NCI-H187 treated with DMSO at 0.1 percent for 48 hours (cell line): ENCODE results near the gene NR5A2.

Experiments used
- DNase-seq: peaks from one replicate; lab custom pipeline; 2025; lab: John Stamatoyannopoulos, UW

The NR5A2 gene

DNA sequence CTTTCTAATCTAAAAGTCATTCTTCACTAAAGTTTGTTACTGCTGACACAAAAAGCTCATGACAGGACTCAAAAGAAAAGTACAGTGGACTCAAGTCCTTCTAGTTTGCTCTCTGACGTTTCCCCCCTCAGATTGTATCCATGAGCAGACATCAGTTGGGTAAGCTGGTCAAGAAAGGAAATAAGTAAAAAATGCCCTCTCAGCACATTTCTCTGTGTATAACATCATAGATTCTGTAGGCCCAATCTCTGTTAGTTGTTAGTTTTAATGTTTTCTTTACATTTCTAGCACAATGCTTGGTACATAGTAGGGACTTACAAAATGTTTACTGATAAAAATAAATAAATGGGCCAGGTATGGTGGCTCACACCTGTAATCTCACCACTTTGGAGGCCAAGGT, 96.8 kb downstream of the NR5A2 start:
- no peak for DNase-seq

DNA sequence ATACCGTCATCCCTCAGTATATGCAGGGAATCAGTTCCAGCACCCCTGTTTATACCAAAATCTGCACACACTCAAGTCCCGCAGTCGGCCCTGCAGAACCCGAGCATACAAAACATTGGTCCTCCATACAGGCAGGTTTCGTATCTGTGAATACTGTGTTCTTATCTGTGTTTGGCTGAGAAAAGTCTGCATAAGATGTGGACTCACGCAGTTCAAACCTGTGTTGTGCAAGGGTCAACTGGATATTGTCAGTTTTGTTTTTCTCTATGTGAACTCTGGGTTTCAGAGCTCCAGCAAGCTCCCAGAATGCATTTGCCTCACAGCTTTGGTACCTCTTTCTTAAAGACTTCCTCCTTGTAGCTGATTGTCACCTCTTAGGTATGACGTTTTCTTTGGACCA, 100.6 kb downstream of the NR5A2 start:
- no peak for DNase-seq

DNA sequence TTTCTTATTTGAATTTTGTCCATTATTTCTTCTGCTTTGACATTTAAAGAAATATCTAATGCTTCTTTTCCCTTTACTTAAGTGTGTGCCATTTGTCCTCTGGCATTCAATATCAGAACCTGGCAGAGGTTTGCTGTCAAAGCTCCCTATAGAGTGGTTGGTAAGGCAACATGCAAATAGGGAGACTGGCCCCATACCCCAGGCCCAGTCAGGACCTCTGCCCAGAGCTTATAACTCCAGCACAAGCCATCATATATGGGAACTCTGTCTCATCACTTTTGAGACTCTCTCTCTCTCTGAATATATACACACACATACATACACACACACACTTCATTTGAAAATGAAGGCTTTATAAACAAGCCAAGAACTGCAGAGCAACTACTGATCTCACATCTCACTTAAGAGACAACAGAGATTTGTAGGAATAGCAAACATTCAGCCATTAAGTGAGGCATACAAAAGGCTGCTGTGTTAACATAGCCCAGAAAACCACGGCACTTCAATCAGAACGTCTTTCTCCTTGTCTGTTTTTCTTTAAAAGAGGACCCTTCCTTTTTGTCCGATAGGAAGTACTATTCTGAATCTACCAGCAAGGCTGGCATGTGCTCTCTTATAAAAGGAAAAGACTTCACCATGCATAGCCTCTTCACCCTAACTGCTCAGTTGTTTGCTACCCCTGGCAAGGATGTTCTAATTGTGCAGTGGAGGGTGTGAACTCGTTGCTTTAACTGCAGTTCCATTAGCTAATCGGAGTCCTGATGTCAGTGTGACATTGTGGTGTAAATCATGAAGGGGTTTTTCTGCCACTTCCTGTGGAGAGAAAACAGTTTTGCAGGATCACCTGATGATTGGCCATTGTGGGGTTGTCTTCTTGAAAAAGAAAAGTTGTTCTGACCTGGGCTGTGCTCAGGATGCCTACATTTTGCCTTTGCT, 101.7 kb downstream of the NR5A2 start:
- no peak for DNase-seq

DNA sequence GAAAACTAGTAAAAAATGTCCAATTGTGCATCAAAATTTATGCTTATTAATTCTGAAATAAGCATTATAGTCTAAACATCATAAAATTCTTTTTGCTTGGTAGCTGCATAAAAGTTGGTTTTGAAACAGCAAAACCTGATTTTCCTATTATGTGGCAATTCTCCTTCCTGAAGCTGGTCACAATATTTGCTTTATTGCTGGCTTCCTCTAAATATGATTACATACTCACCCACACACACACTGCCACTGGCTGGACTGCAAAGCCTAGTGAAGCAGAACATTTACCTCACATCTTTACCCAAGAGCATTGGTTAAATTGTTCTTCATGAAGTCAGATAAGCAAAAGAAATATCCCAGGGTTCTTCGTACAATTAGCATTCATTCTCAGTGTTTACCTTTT, 103.0 kb downstream of the NR5A2 start:
- no peak for DNase-seq

DNA sequence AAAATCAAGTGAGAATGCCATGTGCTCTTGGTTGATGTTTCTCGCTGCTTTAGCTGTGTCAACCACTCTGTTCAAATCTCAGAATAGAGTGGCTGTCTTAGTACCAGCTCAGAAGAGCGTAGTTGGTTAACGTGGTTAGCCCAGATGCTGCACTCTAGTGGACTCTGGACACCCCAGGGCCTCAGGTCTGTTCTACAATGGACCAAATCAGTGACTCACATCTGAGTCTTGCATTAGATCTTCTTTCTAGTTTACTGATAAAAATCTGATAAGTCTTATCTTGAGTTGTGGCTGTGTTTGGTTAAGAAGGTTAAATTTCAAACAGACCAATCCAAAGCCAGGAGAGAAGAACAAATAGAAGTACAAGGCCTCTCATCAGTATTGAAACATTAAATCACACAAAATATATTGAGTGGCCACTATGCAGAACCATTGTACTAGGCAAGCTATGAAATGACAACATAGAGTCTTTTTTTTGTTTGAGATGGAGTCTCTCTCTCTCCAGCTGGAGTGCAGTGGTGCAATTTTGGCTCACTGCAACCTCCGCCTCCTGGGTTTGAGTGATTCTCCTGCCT, 104.1 kb downstream of the NR5A2 start:
- DNase-seq: no peak

DNA sequence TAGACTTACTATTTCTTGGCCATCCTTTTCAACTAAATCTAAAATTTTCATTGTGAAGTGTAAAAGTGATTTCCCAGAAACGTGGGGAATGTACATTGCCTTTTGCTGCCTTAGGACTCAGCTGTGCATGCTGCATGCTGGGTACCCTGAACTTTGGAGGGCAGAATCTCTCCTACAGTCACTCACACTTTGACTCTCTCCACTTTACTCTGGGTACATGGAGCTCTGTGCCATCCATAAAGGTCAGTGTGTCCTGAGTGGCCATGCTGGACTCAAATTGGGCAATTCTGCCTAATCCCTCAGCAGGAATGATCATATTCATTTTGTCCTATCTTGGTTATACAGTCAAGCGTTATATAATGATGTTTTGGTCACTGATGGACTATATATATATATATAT, 105.6 kb downstream of the NR5A2 start:
- DNase-seq: no peak

DNA sequence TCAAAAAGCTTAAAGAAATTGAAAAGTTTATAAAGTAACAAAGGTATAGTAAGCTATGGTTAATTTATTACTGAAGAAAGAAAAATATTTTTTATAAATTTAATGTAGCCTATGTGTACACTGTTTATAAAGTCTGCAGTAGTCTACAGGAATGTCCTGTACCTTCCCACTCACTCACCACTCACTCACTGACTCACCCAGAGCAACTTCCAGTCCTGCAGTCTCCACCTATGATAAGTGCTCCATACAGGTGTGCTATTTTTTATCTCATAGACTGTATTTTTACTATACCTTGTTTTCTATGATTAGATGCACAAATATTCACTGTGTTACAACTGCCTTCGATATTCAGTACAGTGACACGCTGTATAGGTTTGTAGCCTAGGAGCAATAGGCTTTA, 106.6 kb downstream of the NR5A2 start:
- no peak for DNase-seq

DNA sequence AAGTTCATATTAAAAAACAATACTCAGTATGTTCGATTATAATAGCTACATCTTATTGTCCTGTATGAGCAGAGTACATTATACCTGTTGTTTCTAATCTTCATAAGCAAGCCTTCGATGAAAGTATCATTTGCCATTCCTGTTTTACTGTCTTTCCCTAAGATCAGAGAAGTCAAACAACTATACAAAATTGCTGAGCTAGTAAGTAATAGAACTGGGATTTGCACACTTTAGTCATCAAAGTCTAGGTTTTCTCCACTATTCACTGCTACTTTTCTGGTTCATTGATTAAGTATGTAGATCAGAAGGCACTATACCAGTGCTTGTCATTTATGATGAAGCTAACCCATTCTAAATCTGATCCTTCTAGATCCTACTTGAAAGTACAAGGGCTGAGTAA, 108.9 kb downstream of the NR5A2 start:
- no peak for DNase-seq

DNA sequence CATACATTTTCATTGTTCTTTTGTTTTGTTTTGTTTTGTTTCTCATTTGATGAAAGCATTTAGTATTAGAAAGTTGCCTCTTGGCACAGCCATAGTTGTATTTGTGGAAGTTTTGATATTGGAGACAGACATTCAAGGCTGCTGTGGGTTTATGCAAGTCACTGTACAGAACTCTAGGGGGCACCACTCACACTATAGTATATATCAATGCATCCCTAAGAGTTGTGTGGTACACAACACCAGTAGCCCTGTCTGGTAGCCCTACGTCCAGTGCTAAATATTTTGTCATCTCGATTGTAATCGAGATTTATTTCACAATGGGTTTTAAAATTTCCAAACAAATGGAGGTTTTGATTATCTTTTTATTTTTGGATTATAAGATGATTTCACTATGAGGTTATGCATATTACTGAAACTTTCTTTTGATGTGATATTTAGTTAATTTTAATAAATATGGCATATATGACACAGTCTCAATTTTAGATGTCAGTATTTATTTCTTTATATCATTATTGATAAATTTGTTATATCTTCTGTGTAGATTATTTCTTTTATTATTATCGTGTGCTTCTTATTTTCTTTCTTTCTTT, 112.2 kb downstream of the NR5A2 start:
- DNase-seq: peak; percentile 5

DNA sequence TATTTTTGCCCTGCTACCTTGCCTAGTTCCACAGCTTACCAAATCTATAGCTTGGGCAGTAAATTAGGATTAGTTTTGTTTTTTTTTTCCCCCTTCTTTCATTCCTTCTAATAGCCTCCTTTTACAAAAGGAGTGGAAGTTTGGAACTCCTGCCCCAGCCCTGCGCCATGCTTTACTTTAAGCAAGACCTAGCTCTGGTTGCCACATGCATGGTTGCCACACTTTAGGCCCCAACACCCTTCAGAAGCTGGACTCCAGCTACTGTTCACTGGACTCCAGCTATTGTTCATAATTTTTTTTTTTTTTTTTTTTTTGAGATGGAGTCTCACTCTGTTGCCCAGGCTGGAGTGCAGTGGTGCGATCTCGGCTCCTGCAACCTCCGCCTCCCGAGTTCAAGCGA, 115.8 kb downstream of the NR5A2 start:
- DNase-seq: no peak

DNA sequence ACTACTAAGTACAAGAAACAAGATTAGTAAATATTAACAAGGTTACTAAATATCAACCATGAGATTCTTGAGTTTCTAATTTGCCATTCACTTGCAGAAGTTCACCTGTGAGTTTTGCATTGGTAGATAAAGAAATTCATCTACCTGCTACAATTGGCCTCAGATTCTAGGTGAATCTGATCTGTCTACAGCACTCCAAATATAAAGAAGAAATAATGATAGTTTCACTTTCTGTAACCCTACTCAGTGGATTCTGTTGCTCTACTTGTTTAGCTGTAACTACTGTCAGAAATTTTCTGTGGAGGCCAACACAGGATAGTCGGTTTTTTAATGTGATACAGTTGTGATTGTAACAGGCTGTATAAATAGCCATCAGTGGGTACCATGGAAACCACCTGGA, 118.6 kb downstream of the NR5A2 start:
- DNase-seq: no peak

DNA sequence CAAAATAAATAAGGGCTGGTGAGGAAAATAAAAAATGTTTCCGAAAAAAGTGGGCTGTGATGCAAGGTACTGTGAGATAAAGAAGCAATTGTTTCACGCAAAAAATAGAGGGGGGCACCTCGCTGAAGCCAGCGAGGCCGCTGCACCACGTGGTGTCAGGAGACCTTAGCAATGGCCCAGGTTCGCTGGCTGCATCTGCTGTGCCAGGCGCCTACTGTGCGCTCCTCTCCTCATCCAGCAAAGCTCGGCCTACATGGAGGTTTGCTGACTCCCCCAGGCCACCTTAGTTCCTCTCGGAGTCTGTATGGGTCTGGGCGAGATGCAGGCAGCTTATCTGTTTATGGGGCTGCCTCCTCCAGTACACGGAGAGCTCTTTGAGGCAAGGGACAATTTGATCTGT, 119.6 kb downstream of the NR5A2 start:
- DNase-seq: no peak

DNA sequence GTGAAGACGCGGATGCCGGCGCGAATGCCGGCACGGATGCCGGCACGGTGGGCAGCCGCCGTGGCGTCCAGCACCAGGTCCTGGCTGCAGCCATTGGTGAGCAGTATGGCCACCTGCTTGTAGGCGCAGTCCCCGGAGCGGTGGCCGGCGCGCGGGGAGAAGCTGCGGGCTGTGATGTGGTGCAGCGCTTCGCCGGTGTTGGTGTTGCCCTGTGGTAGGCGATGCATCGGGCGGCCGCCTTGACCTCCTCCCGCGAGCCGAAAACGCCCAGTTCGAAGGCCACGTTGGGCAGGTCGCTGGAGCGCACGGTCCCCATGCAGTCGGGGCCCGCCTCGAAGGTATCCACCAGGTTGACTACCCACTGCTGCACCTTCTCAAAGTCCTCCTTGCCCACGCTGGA, 120.2 kb downstream of the NR5A2 start:
- DNase-seq: no peak

DNA sequence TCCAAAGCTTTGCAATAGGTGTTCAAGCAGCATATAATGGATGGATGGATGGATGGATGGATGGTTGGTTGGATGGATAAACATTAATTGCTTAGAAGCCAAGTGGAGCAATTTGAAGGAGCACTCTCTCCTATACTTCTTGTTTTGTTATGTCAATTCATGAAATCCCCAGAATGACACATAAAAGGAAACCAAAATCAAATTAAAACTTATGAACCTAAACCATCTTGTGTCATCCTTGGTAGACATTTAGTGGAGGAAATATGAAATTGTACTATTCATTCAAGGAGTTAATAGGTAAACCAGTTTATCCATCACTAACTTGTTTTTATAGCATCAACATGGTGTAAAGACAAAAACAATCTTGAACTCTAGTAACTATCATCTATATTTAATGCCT, 122.5 kb downstream of the NR5A2 start:
- DNase-seq: no peak

DNA sequence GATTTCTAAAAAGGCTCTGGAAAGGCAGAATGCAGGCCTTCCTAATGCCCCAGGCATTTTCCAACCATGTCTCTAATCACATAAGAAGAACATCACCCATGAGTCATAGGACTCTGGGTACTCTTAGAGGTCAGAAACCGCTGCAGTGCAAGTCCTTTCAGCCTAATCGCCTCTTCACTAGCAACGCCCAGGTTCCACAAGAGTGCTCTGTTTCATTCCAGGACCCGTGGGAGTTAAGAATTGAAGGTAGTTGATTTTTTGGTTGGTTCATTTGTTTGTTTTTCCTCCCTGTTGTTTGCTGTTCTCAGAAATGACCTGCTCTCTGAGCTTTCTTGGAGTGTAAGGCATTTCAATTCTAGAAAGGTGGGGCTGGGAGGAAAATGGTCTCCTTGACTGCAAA, 123.2 kb downstream of the NR5A2 start:
- DNase-seq: peak; percentile 68

DNA sequence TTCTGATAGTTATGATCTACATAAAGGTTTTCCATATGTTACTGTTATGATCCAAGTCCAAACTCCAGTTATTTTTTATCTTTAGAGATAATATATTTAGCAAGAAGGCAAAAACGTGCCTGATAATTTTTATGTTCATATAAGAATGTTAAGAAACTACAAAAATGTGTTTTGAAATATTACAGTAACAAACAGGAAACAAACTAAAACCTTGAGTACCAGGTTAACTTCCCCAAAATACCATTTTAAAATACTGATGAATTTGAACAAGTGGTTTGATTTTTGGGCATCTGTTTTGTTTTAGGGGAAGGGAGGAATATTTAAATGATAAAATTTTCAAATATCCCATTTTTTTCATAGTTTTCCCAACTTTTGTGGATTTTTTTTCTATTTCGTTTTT, 124.8 kb downstream of the NR5A2 start:
- no peak for DNase-seq

DNA sequence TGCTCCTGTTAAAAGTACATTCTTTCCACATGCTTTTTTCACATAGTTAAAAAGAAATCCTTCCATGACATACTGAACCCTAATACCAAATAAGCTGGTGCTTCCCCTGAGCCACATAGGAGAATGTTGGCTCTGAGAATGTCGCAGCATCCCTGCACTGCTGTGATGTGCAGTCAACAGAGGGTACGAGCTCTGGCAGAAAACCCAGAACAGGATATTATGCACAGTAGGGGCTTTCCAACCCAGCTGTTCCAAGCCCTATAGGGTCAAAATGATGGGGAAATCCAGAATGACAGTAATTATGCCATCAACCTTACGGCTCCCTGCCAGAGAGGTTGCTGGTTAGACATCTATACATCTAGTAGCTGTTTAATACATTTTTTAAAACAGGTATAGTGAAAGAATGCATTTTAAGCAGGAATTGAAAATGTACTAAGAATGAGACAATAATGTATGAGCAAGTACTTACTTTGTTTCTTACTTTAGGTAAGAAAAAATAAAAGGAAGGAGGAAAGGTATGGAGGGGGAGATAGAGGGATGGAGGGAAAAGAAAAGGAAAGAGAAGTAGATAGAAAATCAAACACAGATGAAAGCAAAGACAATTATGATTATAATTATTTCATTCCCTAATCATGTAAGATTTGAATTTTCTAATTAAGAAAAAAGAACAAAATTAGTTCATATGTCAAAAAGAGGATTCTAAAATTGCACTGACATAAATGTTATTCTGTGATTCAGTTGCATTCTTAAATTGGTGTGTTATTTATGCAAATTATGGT, 126.0 kb downstream of the NR5A2 start:
- no peak for DNase-seq

DNA sequence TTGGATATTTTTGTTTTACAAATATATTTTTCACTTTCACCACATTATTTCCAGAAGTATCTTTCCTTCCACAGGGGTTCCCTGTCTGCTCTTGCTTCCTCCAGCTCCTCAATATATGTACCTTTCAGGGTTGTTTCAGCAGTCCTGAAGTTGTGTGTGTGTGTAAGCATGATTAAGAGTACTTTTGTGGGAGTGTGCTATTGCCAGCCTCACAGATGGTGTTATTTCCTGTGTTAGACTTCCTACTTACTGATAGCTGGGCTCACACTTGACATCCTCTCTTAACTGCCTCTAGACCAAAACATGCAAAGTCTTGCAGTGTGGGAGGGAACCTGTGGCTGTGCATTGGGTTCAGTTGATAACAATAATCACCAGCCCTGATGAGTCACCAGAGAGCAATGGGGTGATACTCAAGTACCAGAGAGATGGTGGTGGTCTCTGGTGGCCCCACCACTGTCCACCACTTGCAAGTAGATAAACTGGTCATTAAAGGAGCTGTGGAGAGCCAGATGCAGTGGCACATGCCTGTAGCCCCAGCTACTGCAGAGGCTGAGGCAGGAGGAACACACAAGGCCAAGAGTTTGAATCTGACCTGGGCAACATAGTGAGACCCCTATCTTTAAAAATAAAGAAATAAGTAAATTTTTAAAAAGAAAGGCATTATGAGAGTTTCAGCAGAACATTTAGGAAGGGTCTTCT, 126.7 kb downstream of the NR5A2 start:
- DNase-seq: no peak

DNA sequence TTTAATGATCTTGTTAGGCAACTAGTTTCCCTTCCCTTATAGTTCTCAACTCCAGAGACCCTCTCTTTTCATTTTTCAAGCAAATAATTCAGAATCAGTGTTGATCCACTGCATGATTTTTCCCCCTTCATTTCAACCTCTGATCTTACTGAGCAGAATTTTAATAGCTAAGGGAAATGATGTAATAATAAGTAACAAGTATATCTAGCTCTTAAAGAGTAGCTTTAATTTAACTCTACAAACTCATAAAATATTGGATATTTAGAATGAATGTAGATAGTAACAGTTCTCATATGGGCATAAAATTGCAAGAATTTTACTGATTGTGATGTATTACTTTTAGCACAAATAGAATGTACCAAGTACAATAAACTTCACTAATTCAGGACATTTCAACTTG, 130.2 kb downstream of the NR5A2 start:
- DNase-seq: no peak

DNA sequence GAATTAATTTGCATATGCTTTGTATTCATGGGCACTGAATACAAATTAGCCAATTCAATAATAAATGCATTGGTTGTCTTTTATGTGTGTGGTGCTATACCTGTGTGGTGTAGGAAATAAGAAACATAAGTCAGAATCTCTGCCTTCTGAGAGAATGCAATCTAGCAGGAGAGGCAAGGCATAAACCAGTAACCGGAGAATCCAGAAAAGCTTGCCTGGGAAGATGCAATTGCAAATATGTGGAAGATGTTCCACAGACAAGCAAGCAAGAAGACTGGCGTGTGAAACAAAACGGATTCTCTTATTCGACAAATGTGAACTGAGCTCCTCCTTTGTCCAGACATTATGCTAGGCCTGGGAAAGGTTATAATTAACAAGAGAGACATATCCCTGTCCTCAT, 134.3 kb downstream of the NR5A2 start:
- no peak for DNase-seq

DNA sequence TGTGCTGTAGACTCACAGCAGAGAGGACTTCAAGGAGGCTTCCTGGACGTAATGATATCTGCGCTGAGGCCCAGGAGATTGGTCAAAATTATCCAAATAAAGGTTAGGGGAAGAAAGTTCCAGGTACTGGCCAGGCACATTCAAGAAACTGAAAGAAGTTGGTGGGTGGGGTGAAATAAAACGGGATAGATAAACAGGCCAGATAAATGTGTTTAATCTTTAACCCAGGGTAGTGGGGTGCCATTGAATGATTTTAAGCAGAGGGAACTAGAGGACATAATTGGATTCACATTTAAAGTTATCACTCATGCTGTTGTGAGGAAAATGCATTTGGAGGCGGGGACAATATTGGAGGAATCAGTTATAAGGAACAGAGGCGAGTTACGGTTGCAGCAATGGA, 134.7 kb downstream of the NR5A2 start:
- DNase-seq: no peak

DNA sequence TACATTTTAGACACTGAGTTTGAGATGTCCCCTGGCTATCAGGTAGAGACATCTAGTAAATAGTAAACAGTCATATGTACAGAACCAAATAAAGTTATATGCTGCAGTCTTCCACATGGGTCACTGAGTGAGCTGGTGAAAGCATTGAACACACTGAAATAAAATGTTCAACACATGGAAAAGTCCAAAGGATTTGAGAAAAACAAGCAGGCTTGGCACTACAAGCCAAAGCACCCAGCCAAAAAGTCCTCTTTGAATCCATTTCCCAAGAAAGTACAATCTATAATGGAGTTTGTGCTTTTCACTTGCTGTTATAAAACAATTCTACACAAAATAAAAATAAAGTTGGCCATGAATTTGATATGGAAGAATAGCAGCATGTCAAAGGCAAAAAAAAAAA, 135.4 kb downstream of the NR5A2 start:
- no peak for DNase-seq
